ENCODE measurements around the gene CTIF. TPM values are rescaled to one million over a fixed set of nuclear protein-coding genes. Genes with fewer than 3 reads are reported as not detected.

Gene CTIF
- total RNA-seq, 4 donors from 2014 or later, result 29.0 to 61.5 (median 37.7) TPM

- Histone ChIP-seq H3K4me1 (peaks cover 40% of the 10 kb centered on the region), H3K27ac (no peak overlapping the region), H3K9me3 (no peaks in the 10 kb centered on the region), H3K36me3 (no peaks in the 10 kb centered on the region), H3K27me3 (no peaks in the 10 kb centered on the region), H3K4me3 (no peak overlapping the region)
- no peak for DNase-seq (ENCODE audit: low spot score in 2 of 2)
- 36% methylated on average over 4 of the region's 11 CpGs for WGBS
- TF ChIP-seq POLR2A (IDR thresholded peaks at IDR 0.05), result no peak
- no peak for TF ChIP-seq EP300 (IDR thresholded peaks at IDR 0.05)
- no peak for TF ChIP-seq POLR2AphosphoS5 (IDR thresholded peaks at IDR 0.05)
- TF ChIP-seq CTCF (IDR thresholded peaks at IDR 0.05), result no peak
These were observed 243.6 kb downstream of the CTIF start for GRCh38 chr18:48782381-48782861.

- H3K27ac ChIP-seq, result no peak overlapping the region
- TF ChIP-seq CTCF (IDR thresholded peaks at IDR 0.05), result no peak
- TF ChIP-seq POLR2AphosphoS5 (IDR thresholded peaks at IDR 0.05), result no peak
- no peak for TF ChIP-seq EP300 (IDR thresholded peaks at IDR 0.05)
- TF ChIP-seq POLR2A (IDR thresholded peaks at IDR 0.05), result no peak
- peaks cover 40% of the 10 kb centered on the region for H3K4me1 ChIP-seq
- no peak for DNase-seq (ENCODE audit: low spot score in 2 of 2)
- H3K36me3 ChIP-seq, result no peaks in the 10 kb centered on the region
- no peaks in the 10 kb centered on the region for H3K27me3 ChIP-seq
- H3K4me3 ChIP-seq, result no peak overlapping the region
- no peaks in the 10 kb centered on the region for H3K9me3 ChIP-seq
- WGBS, result 82% methylated on average over 23 of the region's 24 CpGs
These were observed 245.0 kb downstream of the CTIF start for GRCh38 chr18:48783616-48784520.

GRCh38 chr18:48784656-48785055 is 245.8 kb downstream of the CTIF start:
- Histone ChIP-seq H3K4me1 (peaks cover 40% of the 10 kb centered on the region), H3K9me3 (no peaks in the 10 kb centered on the region), H3K27ac (no peak overlapping the region), H3K27me3 (no peaks in the 10 kb centered on the region), H3K4me3 (no peak overlapping the region), H3K36me3 (no peaks in the 10 kb centered on the region)
- WGBS, result 54% methylated on average over 5 of the region's 5 CpGs
- no peak for DNase-seq (ENCODE audit: low spot score in 2 of 2)
- no peak for TF ChIP-seq POLR2A (IDR thresholded peaks at IDR 0.05)
- no peak for TF ChIP-seq EP300 (IDR thresholded peaks at IDR 0.05)
- no peak for TF ChIP-seq CTCF (IDR thresholded peaks at IDR 0.05)
- no peak for TF ChIP-seq POLR2AphosphoS5 (IDR thresholded peaks at IDR 0.05)

GRCh38 chr18:48785091-48785614 is 246.3 kb downstream of the CTIF start:
- Histone ChIP-seq H3K36me3 (no peaks in the 10 kb centered on the region), H3K4me1 (peaks cover 41% of the 10 kb centered on the region), H3K9me3 (no peaks in the 10 kb centered on the region), H3K4me3 (no peak overlapping the region), H3K27me3 (no peaks in the 10 kb centered on the region), H3K27ac (no peak overlapping the region)
- no peak for TF ChIP-seq EP300 (IDR thresholded peaks at IDR 0.05)
- TF ChIP-seq CTCF (IDR thresholded peaks at IDR 0.05), result no peak
- no peak for TF ChIP-seq POLR2A (IDR thresholded peaks at IDR 0.05)
- TF ChIP-seq POLR2AphosphoS5 (IDR thresholded peaks at IDR 0.05), result no peak
- no peak for DNase-seq (ENCODE audit: low spot score in 2 of 2)
- WGBS, result 81% methylated on average over 5 of the region's 5 CpGs
